Astrocyte (in vitro differentiated cells and primary cell): ENCODE results near the gene ZNF407.

ENCODE experiments used
- EZH2 ChIP-seq: IDR thresholded peaks from 2 replicates; pipeline ENCODE4 v1.6.1; 2012; ENCODE audit warnings: mild to moderate bottlenecking, low read length, inconsistent platforms; ENCODE audit not compliant: insufficient read depth
- TF ChIP-seq, protein P1 (sequence below): IDR thresholded peaks from 2 replicates; pipeline ENCODE4 v1.5.1; 2011; ENCODE audit warnings: low read depth, mild to moderate bottlenecking, inconsistent platforms, low read length, moderate library complexity; ENCODE audit not compliant: insufficient read depth

DNA sequence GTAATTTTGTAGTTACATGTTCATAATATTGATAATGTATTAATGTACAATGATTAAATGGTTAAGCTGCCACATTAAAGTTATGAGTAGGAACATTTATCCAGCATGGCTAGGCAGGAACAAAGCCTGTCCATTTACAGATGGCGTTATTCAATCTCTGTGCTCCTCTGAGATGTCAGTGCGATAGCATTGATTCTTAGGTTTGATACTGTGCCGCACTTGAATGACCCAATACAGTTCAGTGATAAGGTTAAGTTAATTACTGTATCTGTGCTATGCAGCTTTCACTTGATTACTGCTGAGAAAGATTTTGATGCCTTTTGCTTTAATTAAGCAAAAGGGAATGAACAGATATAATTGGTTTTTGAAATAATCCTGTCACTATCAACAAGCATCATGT, 111.8 kb downstream of the ZNF407 start:
- TF ChIP-seq, protein P1, sequence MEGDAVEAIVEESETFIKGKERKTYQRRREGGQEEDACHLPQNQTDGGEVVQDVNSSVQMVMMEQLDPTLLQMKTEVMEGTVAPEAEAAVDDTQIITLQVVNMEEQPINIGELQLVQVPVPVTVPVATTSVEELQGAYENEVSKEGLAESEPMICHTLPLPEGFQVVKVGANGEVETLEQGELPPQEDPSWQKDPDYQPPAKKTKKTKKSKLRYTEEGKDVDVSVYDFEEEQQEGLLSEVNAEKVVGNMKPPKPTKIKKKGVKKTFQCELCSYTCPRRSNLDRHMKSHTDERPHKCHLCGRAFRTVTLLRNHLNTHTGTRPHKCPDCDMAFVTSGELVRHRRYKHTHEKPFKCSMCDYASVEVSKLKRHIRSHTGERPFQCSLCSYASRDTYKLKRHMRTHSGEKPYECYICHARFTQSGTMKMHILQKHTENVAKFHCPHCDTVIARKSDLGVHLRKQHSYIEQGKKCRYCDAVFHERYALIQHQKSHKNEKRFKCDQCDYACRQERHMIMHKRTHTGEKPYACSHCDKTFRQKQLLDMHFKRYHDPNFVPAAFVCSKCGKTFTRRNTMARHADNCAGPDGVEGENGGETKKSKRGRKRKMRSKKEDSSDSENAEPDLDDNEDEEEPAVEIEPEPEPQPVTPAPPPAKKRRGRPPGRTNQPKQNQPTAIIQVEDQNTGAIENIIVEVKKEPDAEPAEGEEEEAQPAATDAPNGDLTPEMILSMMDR, result no peak
- no peak for TF ChIP-seq EZH2
